Measurements from ENCODE around the gene CHKA.

DNA sequence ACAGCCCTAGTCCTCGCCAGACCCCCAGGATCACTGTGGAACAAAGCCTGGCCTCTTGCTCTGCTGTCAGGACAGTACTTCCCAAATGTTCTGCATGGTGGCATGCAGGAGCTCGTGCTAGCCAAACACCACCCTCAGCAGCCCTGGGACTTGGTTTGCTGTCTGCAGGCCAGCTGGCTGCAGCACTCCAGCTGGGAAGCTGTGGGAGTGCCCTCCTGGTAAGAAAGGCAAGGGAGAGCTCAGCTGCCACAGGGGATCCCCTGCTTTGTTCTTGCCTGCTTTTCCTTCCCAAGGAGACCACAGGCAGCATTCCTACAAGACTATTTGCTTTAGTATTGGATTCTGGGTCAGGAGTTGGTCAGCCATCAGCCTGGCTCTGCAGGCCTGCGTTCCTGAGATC is 54.4 kb downstream of the CHKA start:
- TF ChIP-seq, protein P1, sequence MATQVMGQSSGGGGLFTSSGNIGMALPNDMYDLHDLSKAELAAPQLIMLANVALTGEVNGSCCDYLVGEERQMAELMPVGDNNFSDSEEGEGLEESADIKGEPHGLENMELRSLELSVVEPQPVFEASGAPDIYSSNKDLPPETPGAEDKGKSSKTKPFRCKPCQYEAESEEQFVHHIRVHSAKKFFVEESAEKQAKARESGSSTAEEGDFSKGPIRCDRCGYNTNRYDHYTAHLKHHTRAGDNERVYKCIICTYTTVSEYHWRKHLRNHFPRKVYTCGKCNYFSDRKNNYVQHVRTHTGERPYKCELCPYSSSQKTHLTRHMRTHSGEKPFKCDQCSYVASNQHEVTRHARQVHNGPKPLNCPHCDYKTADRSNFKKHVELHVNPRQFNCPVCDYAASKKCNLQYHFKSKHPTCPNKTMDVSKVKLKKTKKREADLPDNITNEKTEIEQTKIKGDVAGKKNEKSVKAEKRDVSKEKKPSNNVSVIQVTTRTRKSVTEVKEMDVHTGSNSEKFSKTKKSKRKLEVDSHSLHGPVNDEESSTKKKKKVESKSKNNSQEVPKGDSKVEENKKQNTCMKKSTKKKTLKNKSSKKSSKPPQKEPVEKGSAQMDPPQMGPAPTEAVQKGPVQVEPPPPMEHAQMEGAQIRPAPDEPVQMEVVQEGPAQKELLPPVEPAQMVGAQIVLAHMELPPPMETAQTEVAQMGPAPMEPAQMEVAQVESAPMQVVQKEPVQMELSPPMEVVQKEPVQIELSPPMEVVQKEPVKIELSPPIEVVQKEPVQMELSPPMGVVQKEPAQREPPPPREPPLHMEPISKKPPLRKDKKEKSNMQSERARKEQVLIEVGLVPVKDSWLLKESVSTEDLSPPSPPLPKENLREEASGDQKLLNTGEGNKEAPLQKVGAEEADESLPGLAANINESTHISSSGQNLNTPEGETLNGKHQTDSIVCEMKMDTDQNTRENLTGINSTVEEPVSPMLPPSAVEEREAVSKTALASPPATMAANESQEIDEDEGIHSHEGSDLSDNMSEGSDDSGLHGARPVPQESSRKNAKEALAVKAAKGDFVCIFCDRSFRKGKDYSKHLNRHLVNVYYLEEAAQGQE (IDR thresholded peaks at IDR 0.05; ENCODE audit: insufficient read depth in 1 of 2, low read depth in 2 of 2, low read length in 2 of 2) = no peak
- no peak for TF ChIP-seq TAF1 (IDR thresholded peaks at IDR 0.05; ENCODE audit: borderline replicate concordance, insufficient read depth, low read length)
- TF ChIP-seq POLR2AphosphoS5 (IDR thresholded peaks at IDR 0.05; ENCODE audit: low read depth, low read length) = no peak
- TF ChIP-seq FOXP2 (optimal IDR thresholded peaks at IDR 0.05; ENCODE audit: borderline replicate concordance, extremely low read depth, extremely low read length, insufficient read depth) = no peak
- no peak for TF ChIP-seq SIN3A (IDR thresholded peaks at IDR 0.05; ENCODE audit: borderline replicate concordance, insufficient read depth, low read length)
